Measurements from ENCODE around the gene PRR11.

DNA sequence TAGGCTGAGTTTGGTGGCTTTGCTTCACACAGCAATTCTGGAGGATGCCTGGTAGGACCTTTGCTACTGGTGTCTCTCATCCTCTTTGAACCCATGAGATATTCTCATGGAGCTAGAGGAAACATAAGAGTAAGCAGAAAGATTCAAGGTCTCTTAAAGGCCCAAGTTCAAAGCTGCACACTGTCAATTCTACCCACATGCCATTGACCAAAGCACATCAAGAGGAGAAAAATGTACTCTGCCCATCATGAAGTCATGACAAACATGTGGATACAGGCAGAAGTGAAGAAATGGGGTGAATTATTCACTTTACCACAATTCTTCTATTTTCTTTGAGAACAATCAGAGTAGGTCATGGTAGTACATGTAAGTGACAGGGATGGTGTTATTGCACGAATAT lies 13.7 kb upstream of the PRR11 start:
- TF ChIP-seq EZH2 (IDR thresholded peaks at IDR 0.05), result no peak
- no peak for TF ChIP-seq POLR2AphosphoS5 (IDR thresholded peaks at IDR 0.05; ENCODE audit: borderline replicate concordance, low read depth, low read length)
- no peak for TF ChIP-seq FOXP2 (optimal IDR thresholded peaks at IDR 0.05; ENCODE audit: control extremely low read depth, extremely low read length, insufficient read depth)
